WTC11 (cell line): ENCODE data around the gene TGFBR1. TPM values are rescaled to one million over a fixed set of nuclear protein-coding genes. Genes with fewer than 3 reads are reported as not detected.

Experiments
- ATAC-seq: fragments of 200-7000 bp; cut with Tn5 transposase; 2 replicates; pipeline ENCODE4 v1.10.0; 2021; ENCODE audit warnings: mild to moderate bottlenecking, moderate library complexity
- CTCF ChIA-PET: fragments of 300-600 bp; sonication (Branson Sonifier 250); formaldehyde crosslinking; loops from one replicate; lab custom pipeline; 2021; ENCODE audit warnings: antibody characterized with exemption; lab: Charles Lee
- POLR2A ChIA-PET: fragments of 350-600 bp; sonication (Branson Sonifier 250); formaldehyde crosslinking; loops from one replicate; lab custom pipeline; 2021; ENCODE audit warnings: antibody characterized with exemption; lab: Charles Lee
- DNase-seq: peaks from one replicate; pipeline ENCODE4 v3.0.0; 2021; ENCODE audit warnings: low spot score
- H3K27ac Mint-ChIP-seq: 2 replicates; pipeline ENCODE4 v1.8.0; 2021; ENCODE audit warnings: mixed read lengths
- H3K27me3 Mint-ChIP-seq: 2 replicates; pipeline ENCODE4 v1.8.0; 2021; ENCODE audit warnings: low read depth, mild to moderate bottlenecking, moderate library complexity, mixed read lengths
- H3K36me3 Mint-ChIP-seq: 2 replicates; pipeline ENCODE4 v1.8.0; 2021; ENCODE audit warnings: mixed read lengths
- H3K4me1 Mint-ChIP-seq: 2 replicates; pipeline ENCODE4 v1.8.0; 2022; ENCODE audit warnings: mixed read lengths
- H3K4me3 Mint-ChIP-seq: 2 replicates; pipeline ENCODE4 v1.8.0; 2021; ENCODE audit warnings: mild to moderate bottlenecking, moderate library complexity, mixed read lengths
- H3K9me3 Mint-ChIP-seq: 2 replicates; pipeline ENCODE4 v1.8.0; 2021; ENCODE audit warnings: mixed read lengths
- CREM ChIP-seq: sonication (generic); formaldehyde crosslinking; IDR thresholded peaks from 2 replicates; pipeline ENCODE4 v1.8.1; 2022; ENCODE audit warnings: mild to moderate bottlenecking, missing genetic modification reagents, moderate library complexity
- CTCF ChIP-seq: fragments of 200-600 bp; IDR thresholded peaks from 2 replicates; pipeline ENCODE4 v1.8.0; 2022; ENCODE audit warnings: antibody characterized with exemption
- E2F4 ChIP-seq: sonication (generic); formaldehyde crosslinking; IDR thresholded peaks from 2 replicates; pipeline ENCODE4 v1.8.1; 2022; ENCODE audit warnings: low read depth, mild to moderate bottlenecking, moderate library complexity, missing genetic modification reagents, borderline replicate concordance
- JUN ChIP-seq: sonication (generic); formaldehyde crosslinking; IDR thresholded peaks from 2 replicates; pipeline ENCODE4 v1.8.0; 2023; ENCODE audit warnings: mild to moderate bottlenecking, missing genetic modification reagents
- MXD4 ChIP-seq: fragments of 250-450 bp; sonication (Bioruptor Pico); IDR thresholded peaks from 2 replicates; pipeline ENCODE4 v1.8.0; 2021; ENCODE audit warnings: mild to moderate bottlenecking, moderate library complexity, borderline replicate concordance
- MYBL2 ChIP-seq: sonication (generic); formaldehyde crosslinking; IDR thresholded peaks from 2 replicates; pipeline ENCODE4 v1.8.1; 2023; ENCODE audit warnings: mild to moderate bottlenecking, moderate library complexity, missing genetic modification reagents
- OVOL2 ChIP-seq: fragments of 250-450 bp; sonication (Bioruptor Pico); IDR thresholded peaks from 2 replicates; pipeline ENCODE4 v1.9.0; 2021; ENCODE audit warnings: mild to moderate bottlenecking, borderline replicate concordance
- PRRX2 ChIP-seq: fragments of 250-450 bp; sonication (Bioruptor Pico); IDR thresholded peaks from 2 replicates; pipeline ENCODE4 v1.8.0; 2021; ENCODE audit warnings: mild to moderate bottlenecking
- TEAD1 ChIP-seq: sonication (generic); formaldehyde crosslinking; IDR thresholded peaks from 2 replicates; pipeline ENCODE4 v1.8.0; 2022; ENCODE audit warnings: mild to moderate bottlenecking, missing genetic modification reagents
- TEAD4 ChIP-seq: sonication (generic); formaldehyde crosslinking; IDR thresholded peaks from 2 replicates; pipeline ENCODE4 v1.8.0; 2022; ENCODE audit warnings: mild to moderate bottlenecking, missing genetic modification reagents
- ZBTB21 ChIP-seq: sonication (generic); formaldehyde crosslinking; IDR thresholded peaks from 2 replicates; pipeline ENCODE4 v1.8.1; 2023; ENCODE audit warnings: mild to moderate bottlenecking, missing genetic modification reagents, borderline replicate concordance
- ZBTB43 ChIP-seq: sonication (generic); formaldehyde crosslinking; IDR thresholded peaks from 2 replicates; pipeline ENCODE4 v1.8.1; 2023; ENCODE audit warnings: mild to moderate bottlenecking, missing genetic modification reagents
- ZNF138 ChIP-seq: sonication (generic); formaldehyde crosslinking; conservative IDR thresholded peaks from 2 replicates; pipeline ENCODE4 v1.8.1; 2022; ENCODE audit warnings: mild to moderate bottlenecking, moderate library complexity, missing genetic modification reagents
- ZNF232 ChIP-seq: sonication (generic); formaldehyde crosslinking; IDR thresholded peaks from 2 replicates; pipeline ENCODE4 v1.8.0; 2022; ENCODE audit warnings: mild to moderate bottlenecking, missing genetic modification reagents
- ZNF396 ChIP-seq: fragments of 250-450 bp; sonication (Bioruptor Pico); IDR thresholded peaks from 2 replicates; pipeline ENCODE4 v1.8.0; 2021; ENCODE audit warnings: mild to moderate bottlenecking, moderate library complexity, borderline replicate concordance
- ZNF423 ChIP-seq: fragments of 250-450 bp; sonication (Bioruptor Pico); IDR thresholded peaks from 2 replicates; pipeline ENCODE4 v2.1.2; 2022; ENCODE audit warnings: mild to moderate bottlenecking, moderate library complexity
- ZNF671 ChIP-seq: fragments of 250-450 bp; sonication (Bioruptor Pico); IDR thresholded peaks from 2 replicates; pipeline ENCODE4 v1.8.0; 2021; ENCODE audit warnings: mild to moderate bottlenecking
- total RNA-seq: library from RNA; stranded (reverse); gene quantifications from 3 replicates; pipeline ENCODE4 v1.2.3, GENCODE V29; 2021
- TF ChIP-seq, protein P1 (sequence below): fragments of 250-450 bp; sonication (Bioruptor Pico); IDR thresholded peaks from 2 replicates; pipeline ENCODE4 v1.8.0; 2021; ENCODE audit warnings: mild to moderate bottlenecking
- TF ChIP-seq, protein P2 (sequence below): sonication (generic); formaldehyde crosslinking; IDR thresholded peaks from 2 replicates; pipeline ENCODE4 v1.8.0; 2022; ENCODE audit warnings: missing genetic modification reagents
- TF ChIP-seq, protein P3 (sequence below): fragments of 250-450 bp; sonication (Bioruptor Pico); conservative IDR thresholded peaks from 2 replicates; pipeline ENCODE4 v1.9.0; 2021; ENCODE audit warnings: mild to moderate bottlenecking

Gene TGFBR1
- total RNA-seq, 1 experiment from 2014 or later, result 42.4 TPM

DNA sequence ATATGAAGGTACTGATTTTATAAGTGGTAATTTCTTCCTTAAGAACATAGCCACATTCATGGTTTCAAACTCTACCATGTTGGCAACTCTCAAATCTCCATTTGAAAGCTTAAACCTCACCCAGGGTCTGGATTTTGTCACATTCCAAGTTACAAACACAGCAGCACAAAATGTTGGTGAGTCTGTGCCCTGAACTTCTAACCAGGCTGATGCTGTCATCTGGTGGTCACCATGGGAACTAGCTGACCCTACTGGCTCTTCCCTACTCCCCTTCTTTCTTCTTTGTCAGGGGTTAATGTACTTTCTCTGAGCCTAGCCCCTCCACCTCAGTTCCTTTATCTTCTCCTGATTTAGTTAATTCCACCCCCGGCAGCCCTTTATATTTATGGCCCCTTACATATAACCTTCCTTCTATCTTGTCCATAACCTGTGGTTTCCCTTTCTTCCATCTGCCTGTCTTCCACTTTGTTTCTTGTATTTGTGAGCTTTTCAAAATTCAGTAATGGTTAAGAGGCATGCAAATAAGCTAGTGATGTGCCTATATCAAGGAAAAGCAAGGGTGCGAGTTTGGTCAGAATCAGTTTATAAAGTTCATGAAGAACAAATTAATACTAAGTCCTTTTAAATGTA lies 35.9 kb downstream of the TGFBR1 start:
- POLR2A ChIA-PET, result interaction anchor here (0.9 kb wide), 1 partner anchor 293 kb away, joined by 3 read pairs; no protein-coding TSS in a partner anchor
- Mint-ChIP-seq H3K36me3 (peaks cover 37% of the 10 kb centered on the region), H3K27ac (peak overlapping the region; percentile 4; the same call in 1 of the 2 replicates), H3K4me1 (peaks cover 4% of the 10 kb centered on the region), H3K9me3 (no peaks in the 10 kb centered on the region), H3K4me3 (no peak overlapping the region), H3K27me3 (no peaks in the 10 kb centered on the region)
- DNase-seq (peak; percentile 55), ATAC-seq (peak; percentile 97)
- TF ChIP-seq PRRX2 (CRISPR knock-in tag), result no peak
- TF ChIP-seq ZNF423, result no peak
- TF ChIP-seq ZBTB21 (CRISPR knock-in tag), result no peak
- no peak for TF ChIP-seq E2F4 (CRISPR knock-in tag)
- no peak for TF ChIP-seq TEAD4 (CRISPR knock-in tag)
- TF ChIP-seq CTCF, result peak; percentile 55; the same call in 1 of the 2 replicates
- TF ChIP-seq, protein P1, sequence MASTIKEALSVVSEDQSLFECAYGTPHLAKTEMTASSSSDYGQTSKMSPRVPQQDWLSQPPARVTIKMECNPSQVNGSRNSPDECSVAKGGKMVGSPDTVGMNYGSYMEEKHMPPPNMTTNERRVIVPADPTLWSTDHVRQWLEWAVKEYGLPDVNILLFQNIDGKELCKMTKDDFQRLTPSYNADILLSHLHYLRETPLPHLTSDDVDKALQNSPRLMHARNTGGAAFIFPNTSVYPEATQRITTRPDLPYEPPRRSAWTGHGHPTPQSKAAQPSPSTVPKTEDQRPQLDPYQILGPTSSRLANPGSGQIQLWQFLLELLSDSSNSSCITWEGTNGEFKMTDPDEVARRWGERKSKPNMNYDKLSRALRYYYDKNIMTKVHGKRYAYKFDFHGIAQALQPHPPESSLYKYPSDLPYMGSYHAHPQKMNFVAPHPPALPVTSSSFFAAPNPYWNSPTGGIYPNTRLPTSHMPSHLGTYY, result no peak
- TF ChIP-seq JUN (CRISPR knock-in tag), result no peak
- CTCF ChIA-PET, result interaction anchor here (0.5 to 2.8 kb wide), 26 partner anchors 8 to 349 kb away, joined by 3 to 24 read pairs (median 4); partner anchors contain the start of genes COL15A1 and GALNT12

DNA sequence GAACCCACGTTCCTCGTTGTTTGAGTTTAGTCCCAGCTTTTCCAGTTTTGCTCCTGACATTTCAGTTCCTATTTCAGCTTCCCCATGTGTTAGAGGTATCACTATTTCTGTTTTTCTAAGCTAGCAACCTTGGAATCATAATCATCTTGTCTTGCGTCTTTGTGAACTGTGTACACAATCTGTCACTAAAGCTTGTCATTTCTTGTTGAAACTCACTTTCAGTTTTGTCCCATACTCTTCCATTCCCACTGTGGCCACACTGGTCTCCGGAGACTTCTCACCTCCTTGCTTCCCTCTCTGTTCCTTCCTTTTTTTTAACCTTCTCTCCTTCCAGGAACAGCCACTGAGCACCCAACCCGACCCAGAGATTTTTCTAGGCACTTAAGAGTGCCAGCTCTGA lies 36.9 kb downstream of the TGFBR1 start:
- Mint-ChIP-seq H3K4me1 (peaks cover 4% of the 10 kb centered on the region), H3K9me3 (no peaks in the 10 kb centered on the region), H3K27me3 (no peaks in the 10 kb centered on the region), H3K4me3 (no peak overlapping the region), H3K27ac (no peak overlapping the region), H3K36me3 (peaks cover 47% of the 10 kb centered on the region)
- no peak for ATAC-seq
- ChIA-PET POLR2A (no interaction called here), CTCF (interaction anchor here (1.2 to 2.8 kb wide), 6 partner anchors 29 to 335 kb away, joined by 3 to 24 read pairs (median 6); partner anchors contain the start of genes COL15A1 and GALNT12)
- no peak for DNase-seq
- TF ChIP-seq, protein P2, sequence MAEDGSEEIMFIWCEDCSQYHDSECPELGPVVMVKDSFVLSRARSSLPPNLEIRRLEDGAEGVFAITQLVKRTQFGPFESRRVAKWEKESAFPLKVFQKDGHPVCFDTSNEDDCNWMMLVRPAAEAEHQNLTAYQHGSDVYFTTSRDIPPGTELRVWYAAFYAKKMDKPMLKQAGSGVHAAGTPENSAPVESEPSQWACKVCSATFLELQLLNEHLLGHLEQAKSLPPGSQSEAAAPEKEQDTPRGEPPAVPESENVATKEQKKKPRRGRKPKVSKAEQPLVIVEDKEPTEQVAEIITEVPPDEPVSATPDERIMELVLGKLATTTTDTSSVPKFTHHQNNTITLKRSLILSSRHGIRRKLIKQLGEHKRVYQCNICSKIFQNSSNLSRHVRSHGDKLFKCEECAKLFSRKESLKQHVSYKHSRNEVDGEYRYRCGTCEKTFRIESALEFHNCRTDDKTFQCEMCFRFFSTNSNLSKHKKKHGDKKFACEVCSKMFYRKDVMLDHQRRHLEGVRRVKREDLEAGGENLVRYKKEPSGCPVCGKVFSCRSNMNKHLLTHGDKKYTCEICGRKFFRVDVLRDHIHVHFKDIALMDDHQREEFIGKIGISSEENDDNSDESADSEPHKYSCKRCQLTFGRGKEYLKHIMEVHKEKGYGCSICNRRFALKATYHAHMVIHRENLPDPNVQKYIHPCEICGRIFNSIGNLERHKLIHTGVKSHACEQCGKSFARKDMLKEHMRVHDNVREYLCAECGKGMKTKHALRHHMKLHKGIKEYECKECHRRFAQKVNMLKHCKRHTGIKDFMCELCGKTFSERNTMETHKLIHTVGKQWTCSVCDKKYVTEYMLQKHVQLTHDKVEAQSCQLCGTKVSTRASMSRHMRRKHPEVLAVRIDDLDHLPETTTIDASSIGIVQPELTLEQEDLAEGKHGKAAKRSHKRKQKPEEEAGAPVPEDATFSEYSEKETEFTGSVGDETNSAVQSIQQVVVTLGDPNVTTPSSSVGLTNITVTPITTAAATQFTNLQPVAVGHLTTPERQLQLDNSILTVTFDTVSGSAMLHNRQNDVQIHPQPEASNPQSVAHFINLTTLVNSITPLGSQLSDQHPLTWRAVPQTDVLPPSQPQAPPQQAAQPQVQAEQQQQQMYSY, result no peak
- TF ChIP-seq CTCF (no peak), ZNF138 (CRISPR knock-in tag) (no peak), MYBL2 (CRISPR knock-in tag) (no peak), MXD4 (CRISPR knock-in tag) (no peak), ZBTB43 (CRISPR knock-in tag) (no peak), ZNF671 (no peak), ZNF232 (CRISPR knock-in tag) (no peak), TEAD1 (CRISPR knock-in tag) (no peak), ZBTB21 (CRISPR knock-in tag) (no peak), ZNF396 (CRISPR knock-in tag) (no peak), CREM (CRISPR knock-in tag) (no peak), OVOL2 (CRISPR knock-in tag) (no peak)
- TF ChIP-seq, protein P3, sequence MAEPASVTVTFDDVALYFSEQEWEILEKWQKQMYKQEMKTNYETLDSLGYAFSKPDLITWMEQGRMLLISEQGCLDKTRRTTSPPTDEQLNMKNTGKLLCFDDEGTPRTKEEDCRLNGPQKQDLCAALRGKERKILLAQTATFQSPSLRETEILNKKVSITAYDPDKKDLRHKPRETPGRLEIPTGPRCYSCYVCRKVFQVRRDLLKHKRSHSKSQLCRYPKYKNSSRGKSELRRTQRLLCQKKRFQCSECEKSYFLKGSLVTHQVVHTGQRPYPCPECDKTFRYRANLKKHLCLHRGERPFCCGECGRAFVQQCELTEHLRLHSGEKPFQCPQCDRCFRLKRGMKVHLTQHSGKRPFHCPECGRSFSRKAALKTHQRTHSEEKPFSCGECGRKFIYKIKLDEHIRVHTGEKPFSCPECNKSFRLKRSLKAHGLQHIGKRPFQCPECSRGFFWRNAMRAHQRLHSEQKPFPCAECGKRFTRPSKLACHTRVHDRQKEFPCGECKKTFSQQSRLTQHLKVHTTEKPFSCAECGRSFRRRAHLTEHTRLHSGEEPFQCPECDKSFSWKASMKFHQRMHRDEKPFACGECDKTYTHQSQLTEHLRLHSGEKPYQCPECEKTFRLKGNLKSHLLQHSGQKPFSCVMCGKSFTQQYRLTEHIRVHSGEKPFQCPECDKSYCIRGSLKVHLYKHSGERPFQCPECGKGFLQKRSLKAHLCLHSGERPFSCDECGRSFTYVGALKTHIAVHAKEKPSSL, result no peak
